GM12874 (cell line): ENCODE measurements around the gene TLR8.

ENCODE experiments used
- CTCF ChIP-seq: IDR thresholded peaks from 2 replicates; pipeline ENCODE4 v1.5.1; 2011; ENCODE audit warnings: low read depth, mild to moderate bottlenecking, control low read depth, low read length, moderate library complexity; ENCODE audit not compliant: insufficient read depth

TLR8 gene

DNA sequence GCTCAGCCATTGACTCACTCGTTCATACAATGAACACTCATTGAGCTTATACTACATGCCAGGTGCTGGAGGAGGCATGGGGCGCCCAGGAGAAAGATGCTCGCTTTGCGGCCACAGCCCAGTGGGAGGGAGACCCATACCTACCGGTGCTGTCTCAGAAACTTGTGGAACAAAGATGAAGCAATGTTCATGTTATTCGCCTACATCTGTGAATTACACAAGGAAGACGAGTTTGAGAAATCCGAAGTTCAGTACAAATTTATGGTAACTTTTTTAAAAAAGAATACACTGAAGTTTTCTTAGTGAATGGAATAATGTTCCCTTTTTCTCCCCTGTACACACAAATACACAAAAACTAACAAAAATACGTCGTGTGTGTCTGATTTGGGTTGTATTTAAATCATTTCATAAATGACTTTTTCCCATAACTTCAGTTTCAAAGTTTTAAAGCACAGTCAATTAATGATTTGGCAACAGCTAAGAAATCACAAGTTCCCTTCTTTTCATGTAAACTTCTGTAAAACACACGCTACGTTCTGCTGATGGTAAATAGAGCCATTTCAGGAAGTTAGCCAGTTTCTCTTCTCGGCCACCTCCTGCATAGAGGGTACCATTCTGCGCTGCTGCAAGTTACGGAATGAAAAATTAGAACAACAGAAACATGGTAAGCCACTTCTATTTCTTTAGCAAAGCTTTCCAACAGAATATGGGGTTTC lies at the start of gene TLR8:
Gene TLR8, plus strand, starts transcription at position 575 of the 716 bp plus-strand sequence. Its CDS starts 87 bp downstream, at position 662.
- no peak for TF ChIP-seq CTCF

GRCh38 chrX:12865359-12865758 lies 41.1 kb upstream of the TLR8 start:
- TF ChIP-seq CTCF = no peak

GRCh38 chrX:12866451-12867377 lies 39.7 kb upstream of the TLR8 start, which contains the start of gene TLR7:
TLR7 (plus strand) TSS chrX:12867072; CDS start chrX:12867579, 507 bp downstream.
- TF ChIP-seq CTCF = no peak

DNA sequence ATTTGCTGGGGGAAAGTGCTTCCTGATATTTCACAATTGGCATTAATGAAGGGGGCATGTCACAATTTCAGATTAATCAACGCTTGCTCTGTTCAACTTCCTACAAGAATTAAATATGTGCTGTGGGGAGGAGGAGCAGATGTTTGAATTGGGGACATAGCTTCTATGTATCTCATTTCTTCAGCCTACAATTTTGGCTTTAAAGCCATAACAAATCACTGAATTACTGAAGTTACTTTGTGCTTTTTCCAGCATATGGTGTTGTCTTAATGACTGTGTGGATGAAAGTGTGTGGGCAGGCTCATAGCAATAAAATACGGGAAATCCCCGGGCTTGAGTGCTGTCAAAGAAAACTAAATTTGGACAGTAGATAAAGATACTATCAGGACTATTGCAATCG lies 38.7 kb upstream of the TLR8 start:
- no peak for TF ChIP-seq CTCF

GRCh38 chrX:12868747-12869146 lies 37.7 kb upstream of the TLR8 start:
- no peak for TF ChIP-seq CTCF

- no peak for TF ChIP-seq CTCF
Measured at GRCh38 chrX:12871257-12871656, 35.2 kb upstream of the TLR8 start.

DNA sequence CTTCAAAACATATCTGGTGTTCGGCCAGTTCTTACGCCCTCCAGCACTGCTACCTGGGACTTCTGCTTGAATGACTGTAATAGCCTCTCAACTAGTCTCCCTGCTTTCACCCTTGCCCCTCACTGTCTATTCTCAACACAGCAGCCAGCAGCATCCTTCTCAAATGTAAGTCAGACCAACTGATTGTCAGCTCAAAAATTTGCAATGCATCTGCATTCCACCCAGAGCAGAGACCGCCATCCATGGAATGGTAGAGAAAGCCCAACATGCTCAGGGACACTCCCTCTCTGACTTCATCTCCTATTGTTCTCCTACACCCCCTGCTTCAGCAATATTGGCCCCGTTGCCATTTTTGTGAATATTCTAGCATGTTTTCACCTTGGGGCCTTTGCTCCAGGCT lies 33.7 kb upstream of the TLR8 start:
- TF ChIP-seq CTCF = no peak
